Endothelial cell of umbilical vein (primary cell): ENCODE results near the gene CA4. TPM values are rescaled to one million over a fixed set of nuclear protein-coding genes. Genes with fewer than 3 reads are reported as not detected.

Experiments used
- BruUV-seq: library from RNA; stranded (reverse); fragments of 400-500 nt; replicated peaks from 2 replicates; lab custom pipeline; 2021; lab: Mats Ljungman, UMichigan
- CTCF ChIA-PET: fragments of 300-600, 350-600 bp; sonication (Branson Sonifier 250); formaldehyde crosslinking; loops from one replicate; lab custom pipeline; 2021; ENCODE audit warnings: antibody characterized with exemption, inconsistent platforms; lab: Charles Lee
- POLR2A ChIA-PET: fragments of 300-600, 350-600 bp; sonication (Branson Sonifier 250); formaldehyde crosslinking; loops from one replicate; lab custom pipeline; 2021; ENCODE audit warnings: antibody characterized with exemption, inconsistent platforms; lab: Charles Lee
- DNase-seq: peaks from one replicate; pipeline ENCODE4 v3.0.0-alpha.2; 2011; ENCODE audit warnings: low read depth, low spot score
- FAIRE-seq: peaks from 2 replicates; lab custom pipeline; 2011; peaks lifted over from hg19 to GRCh38; lab: Jason Lieb, UNC
- H2AFZ ChIP-seq: 2 replicates; pipeline ENCODE4 v1.6.0; 2012; ENCODE audit warnings: low read depth, low read length, control low read depth, inconsistent platforms
- H3K27ac ChIP-seq: 2 replicates; pipeline ENCODE4 v1.5.1; 2011; ENCODE audit warnings: low read depth, mild to moderate bottlenecking, control low read depth, low read length, moderate library complexity; ENCODE audit not compliant: insufficient read depth
- H3K27me3 ChIP-seq, 2 experiments: 2 replicates each; pipeline versions ENCODE4 v1.6.0 to v1.6.1; 2011; ENCODE audit warnings: low read length in 2 of 2, mixed read lengths in 1 of 2; ENCODE audit not compliant: control insufficient read depth in 2 of 2, insufficient read depth in 2 of 2
- H3K36me3 ChIP-seq, 2 experiments: 2 replicates in 1 of 2; 3 replicates in 1 of 2; pipeline ENCODE4 v1.5.1; 2011; ENCODE audit warnings: low read length in 2 of 2, mild to moderate bottlenecking in 1 of 2, moderate library complexity in 1 of 2; ENCODE audit not compliant: control insufficient read depth in 2 of 2, insufficient read depth in 2 of 2; ENCODE audit errors: extremely low read depth in 1 of 2
- H3K4me1 ChIP-seq: 3 replicates; pipeline ENCODE4 v1.5.1; 2011; ENCODE audit warnings: mild to moderate bottlenecking, low read length; ENCODE audit not compliant: control insufficient read depth, insufficient read depth; ENCODE audit errors: extremely low read depth
- H3K4me2 ChIP-seq: 2 replicates; pipeline ENCODE4 v1.6.1; 2011; ENCODE audit warnings: low read length, control low read depth, mixed read lengths; ENCODE audit not compliant: insufficient read depth
- H3K4me3 ChIP-seq, 3 experiments: fragments of 200-600 bp in 1 of 3; sonication (generic), shearing (Covaris generic) in 1 of 3; replicated peaks in 1 of 3; 2 replicates each; pipeline ENCODE4 v1.5.1; 2011 to 2016; ENCODE audit warnings: control low read depth in 3 of 3, low read length in 3 of 3, mild to moderate bottlenecking in 2 of 3, inconsistent platforms in 1 of 3, low read depth in 1 of 3, moderate library complexity in 1 of 3; ENCODE audit not compliant: insufficient read depth in 1 of 3
- H3K79me2 ChIP-seq: 2 replicates; pipeline ENCODE4 v1.6.0; 2012; ENCODE audit warnings: low read length, inconsistent platforms; ENCODE audit not compliant: control insufficient read depth, insufficient read depth
- H3K9ac ChIP-seq: replicated peaks from 2 replicates; pipeline ENCODE3; 2011; ENCODE audit warnings: low read length, control low read depth; ENCODE audit not compliant: insufficient read depth; ENCODE audit errors: extremely low read depth
- H3K9me1 ChIP-seq: replicated peaks from 3 replicates; pipeline ENCODE4 v1.6.0; 2011; ENCODE audit warnings: mild to moderate bottlenecking, low read length; ENCODE audit not compliant: control insufficient read depth, insufficient read depth; ENCODE audit errors: extremely low read depth
- H3K9me3 ChIP-seq: replicated peaks from 2 replicates; pipeline ENCODE4 v1.5.1; 2012; ENCODE audit warnings: low read length, inconsistent platforms; ENCODE audit not compliant: control insufficient read depth, insufficient read depth
- H4K20me1 ChIP-seq: replicated peaks from 2 replicates; pipeline ENCODE3; 2011; ENCODE audit warnings: mild to moderate bottlenecking, low read length; ENCODE audit not compliant: control insufficient read depth, insufficient read depth; ENCODE audit errors: extremely low read depth
- EZH2 ChIP-seq: IDR thresholded peaks from 2 replicates; pipeline ENCODE4 v1.6.1; 2012; ENCODE audit warnings: borderline replicate concordance, low read depth, mild to moderate bottlenecking, moderate library complexity, low read length, inconsistent platforms; ENCODE audit not compliant: severe bottlenecking
- GATA2 ChIP-seq: IDR thresholded peaks from 2 replicates; pipeline ENCODE4 v1.7.0; 2011; ENCODE audit warnings: low read depth, mild to moderate bottlenecking, moderate library complexity, mixed read lengths, low read length; ENCODE audit not compliant: insufficient read length, insufficient read depth
- POLR2A ChIP-seq: IDR thresholded peaks from 2 replicates; pipeline ENCODE4 v1.6.1; 2012; ENCODE audit warnings: low read depth, mild to moderate bottlenecking, control low read depth, low read length
- POLR2AphosphoS5 ChIP-seq: IDR thresholded peaks from 2 replicates; pipeline ENCODE4 v1.6.1; 2012; ENCODE audit warnings: low read depth, mild to moderate bottlenecking, control low read depth, low read length, moderate library complexity; ENCODE audit not compliant: insufficient read depth
- dilution Hi-C: fragments of 300-500 bp; cut with MboI; formaldehyde crosslinking; loops from one replicate; pipeline ENCODE4 v1.15.0; 2019; ENCODE audit warnings: low sequenced_read_pairs; ENCODE audit not compliant: extremely low pct_ligation_motif_present
- intact Hi-C: fragments of 100-400 bp; cut with micrococcal nuclease; formaldehyde crosslinking; loops from one replicate; pipeline ENCODE4 v1.10.0; 2022
- polyA plus RNA-seq, 4 experiments: library from polyadenylated mRNA; depleted of rRNA in 3 of 4; stranded (reverse) in 3 of 4; unstranded in 1 of 4; fragments of >200 nt; gene quantifications; 2 replicates each; pipeline versions ENCODE4 v1.2.1 to v1.2.3, GENCODE V29; 2011 to 2012; ENCODE audit warnings: missing spikeins in 1 of 4
- total RNA-seq: library from RNA; stranded (reverse); gene quantifications from 2 replicates; pipeline ENCODE4 v1.2.3, GENCODE V29; 2021
- TF ChIP-seq, protein P1 (sequence below), 2 donors: IDR thresholded peaks; 1 replicate in 1 of 2; 2 replicates in 1 of 2; pipeline ENCODE4 v1.5.1; 2011; ENCODE audit warnings: low read length in 2 of 2, mild to moderate bottlenecking in 2 of 2, moderate library complexity in 2 of 2, control low read depth in 1 of 2, inconsistent platforms in 1 of 2, low read depth in 1 of 2; ENCODE audit not compliant: insufficient read depth in 1 of 2; ENCODE audit errors: extremely low read depth in 1 of 2
- TF ChIP-seq, protein P2 (sequence below): IDR thresholded peaks from 2 replicates; pipeline ENCODE4 v1.6.1; 2011; ENCODE audit not compliant: insufficient read depth, insufficient read length

CA4 gene
- total and polyA plus RNA-seq, 2 donors (not counting 3 experiments of a cell fraction or from before 2014, with no cell fraction given), result 0.17 to 0.29 TPM

GRCh38 chr17:60135151-60135950, 14.4 kb upstream of the CA4 start:
- POLR2A ChIA-PET, result no interaction called here
- CTCF ChIA-PET, result no interaction called here
- TF ChIP-seq POLR2A, result peak; percentile 74
- TF ChIP-seq POLR2AphosphoS5, result peak; percentile 87
- TF ChIP-seq, protein P1, sequence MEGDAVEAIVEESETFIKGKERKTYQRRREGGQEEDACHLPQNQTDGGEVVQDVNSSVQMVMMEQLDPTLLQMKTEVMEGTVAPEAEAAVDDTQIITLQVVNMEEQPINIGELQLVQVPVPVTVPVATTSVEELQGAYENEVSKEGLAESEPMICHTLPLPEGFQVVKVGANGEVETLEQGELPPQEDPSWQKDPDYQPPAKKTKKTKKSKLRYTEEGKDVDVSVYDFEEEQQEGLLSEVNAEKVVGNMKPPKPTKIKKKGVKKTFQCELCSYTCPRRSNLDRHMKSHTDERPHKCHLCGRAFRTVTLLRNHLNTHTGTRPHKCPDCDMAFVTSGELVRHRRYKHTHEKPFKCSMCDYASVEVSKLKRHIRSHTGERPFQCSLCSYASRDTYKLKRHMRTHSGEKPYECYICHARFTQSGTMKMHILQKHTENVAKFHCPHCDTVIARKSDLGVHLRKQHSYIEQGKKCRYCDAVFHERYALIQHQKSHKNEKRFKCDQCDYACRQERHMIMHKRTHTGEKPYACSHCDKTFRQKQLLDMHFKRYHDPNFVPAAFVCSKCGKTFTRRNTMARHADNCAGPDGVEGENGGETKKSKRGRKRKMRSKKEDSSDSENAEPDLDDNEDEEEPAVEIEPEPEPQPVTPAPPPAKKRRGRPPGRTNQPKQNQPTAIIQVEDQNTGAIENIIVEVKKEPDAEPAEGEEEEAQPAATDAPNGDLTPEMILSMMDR (IDR thresholded peaks at IDR 0.05; ENCODE audit: extremely low read depth in 1 of 2, insufficient read depth in 1 of 2, low read depth in 1 of 2, low read length in 2 of 2), result no peak
- TF ChIP-seq, protein P2, sequence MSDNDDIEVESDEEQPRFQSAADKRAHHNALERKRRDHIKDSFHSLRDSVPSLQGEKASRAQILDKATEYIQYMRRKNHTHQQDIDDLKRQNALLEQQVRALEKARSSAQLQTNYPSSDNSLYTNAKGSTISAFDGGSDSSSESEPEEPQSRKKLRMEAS, result peak; percentile 64
- TF ChIP-seq EZH2, result no peak
- no peak for TF ChIP-seq GATA2
- FAIRE-seq, result peak; percentile 95
- TSS peak; percentile 92 for BruUV-seq
- no peaks in the 10 kb centered on the region for H3K9me3 ChIP-seq
- intact Hi-C loops (no loop called here), dilution Hi-C loops (no loop called here)
- H3K79me2 ChIP-seq, result peaks cover 2% of the 10 kb centered on the region
- H3K27me3 ChIP-seq, result peaks cover 24% of the 10 kb centered on the region in 2 experiments
- H3K9ac ChIP-seq, result peak overlapping the region; percentile 74
- DNase-seq, result peak; percentile 92
- H3K4me1 ChIP-seq, result peaks cover 4% of the 10 kb centered on the region
- no peaks in the 10 kb centered on the region for H4K20me1 ChIP-seq
- peak overlapping the region; percentile 80 for H3K4me2 ChIP-seq
- peak overlapping the region; percentile 52 to 83 (median 59) for H3K4me3 ChIP-seq
- peak overlapping the region; percentile 73 for H2AFZ ChIP-seq
- no peaks in the 10 kb centered on the region for H3K9me1 ChIP-seq
- H3K36me3 ChIP-seq, result peaks cover 2% of the 10 kb centered on the region in 2 experiments
- H3K27ac ChIP-seq, result peak overlapping the region; percentile 50
